Activated B cell treated with CpG ODN at 0.5 μM for 24 hours (primary cell): Measurements from ENCODE around the gene SNRNP40. TPM values are rescaled to one million over a fixed set of nuclear protein-coding genes. Genes with fewer than 3 reads are reported as not detected.
A peak's percentile ranks its signal among the peaks of the same experiment; 100 is the strongest.

ENCODE experiments used
- ATAC-seq: fragments of 200-7000 bp; cut with Tn5 transposase; one replicate; pipeline ENCODE4 v1.10.0; 2021; ENCODE audit warnings: low read depth, mild to moderate bottlenecking, moderate library complexity
- CTCF ChIA-PET: fragments of 350-600 bp; sonication (Branson Sonifier 250); formaldehyde crosslinking; loops from one replicate; lab custom pipeline; 2021; ENCODE audit warnings: antibody characterized with exemption; lab: Charles Lee
- POLR2A ChIA-PET: fragments of 350-600 bp; sonication (Branson Sonifier 250); formaldehyde crosslinking; loops from one replicate; lab custom pipeline; 2021; ENCODE audit warnings: antibody characterized with exemption; lab: Charles Lee
- DNase-seq: peaks from one replicate; pipeline ENCODE4 v3.0.0; 2022
- H3K27ac Mint-ChIP-seq: one replicate; pipeline ENCODE4 v1.8.0; 2020; ENCODE audit warnings: mixed read lengths
- H3K27me3 Mint-ChIP-seq: one replicate; pipeline ENCODE4 v1.8.0; 2021; ENCODE audit warnings: mixed read lengths
- H3K36me3 Mint-ChIP-seq: one replicate; pipeline ENCODE4 v1.8.0; 2021; ENCODE audit warnings: low read depth, mixed read lengths
- H3K4me1 Mint-ChIP-seq: one replicate; pipeline ENCODE4 v1.8.0; 2021; ENCODE audit warnings: mixed read lengths
- H3K4me3 Mint-ChIP-seq: one replicate; pipeline ENCODE4 v1.8.0; 2020; ENCODE audit warnings: mild to moderate bottlenecking, mixed read lengths
- H3K9me3 Mint-ChIP-seq: one replicate; pipeline ENCODE4 v1.8.0; 2020; ENCODE audit warnings: mixed read lengths
- intact Hi-C: fragments of 100-400 bp; cut with micrococcal nuclease; formaldehyde crosslinking; loops from one replicate; pipeline ENCODE4 v1.15.1; 2024
- total RNA-seq: library from RNA; stranded (reverse); gene quantifications from 2 replicates; pipeline ENCODE4 v1.2.3, GENCODE V29; 2022
- TF ChIP-seq, protein P1 (sequence below): fragments of 200-600 bp; IDR thresholded peaks from one replicate; pipeline ENCODE4 v1.8.0; 2022; ENCODE audit warnings: antibody characterized with exemption, mild to moderate bottlenecking

SNRNP40 gene
- total RNA-seq, 1 donor from 2014 or later = 85.1 TPM

GRCh38 chr1:31244326-31244725 is 52.3 kb downstream of the SNRNP40 start:
- DNase-seq (no peak), ATAC-seq (no peak)
- intact Hi-C loops = no loop called here
- no peaks in the 10 kb centered on the region for H3K9me3 Mint-ChIP-seq
- H3K27me3 Mint-ChIP-seq = peaks cover 16% of the 10 kb centered on the region
- ChIA-PET POLR2A (no interaction called here), CTCF (no interaction called here)
- TF ChIP-seq, protein P1, sequence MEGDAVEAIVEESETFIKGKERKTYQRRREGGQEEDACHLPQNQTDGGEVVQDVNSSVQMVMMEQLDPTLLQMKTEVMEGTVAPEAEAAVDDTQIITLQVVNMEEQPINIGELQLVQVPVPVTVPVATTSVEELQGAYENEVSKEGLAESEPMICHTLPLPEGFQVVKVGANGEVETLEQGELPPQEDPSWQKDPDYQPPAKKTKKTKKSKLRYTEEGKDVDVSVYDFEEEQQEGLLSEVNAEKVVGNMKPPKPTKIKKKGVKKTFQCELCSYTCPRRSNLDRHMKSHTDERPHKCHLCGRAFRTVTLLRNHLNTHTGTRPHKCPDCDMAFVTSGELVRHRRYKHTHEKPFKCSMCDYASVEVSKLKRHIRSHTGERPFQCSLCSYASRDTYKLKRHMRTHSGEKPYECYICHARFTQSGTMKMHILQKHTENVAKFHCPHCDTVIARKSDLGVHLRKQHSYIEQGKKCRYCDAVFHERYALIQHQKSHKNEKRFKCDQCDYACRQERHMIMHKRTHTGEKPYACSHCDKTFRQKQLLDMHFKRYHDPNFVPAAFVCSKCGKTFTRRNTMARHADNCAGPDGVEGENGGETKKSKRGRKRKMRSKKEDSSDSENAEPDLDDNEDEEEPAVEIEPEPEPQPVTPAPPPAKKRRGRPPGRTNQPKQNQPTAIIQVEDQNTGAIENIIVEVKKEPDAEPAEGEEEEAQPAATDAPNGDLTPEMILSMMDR = no peak
- peaks cover 14% of the 10 kb centered on the region for H3K4me1 Mint-ChIP-seq
- no peaks in the 10 kb centered on the region for H3K36me3 Mint-ChIP-seq
- H3K27ac Mint-ChIP-seq = no peak overlapping the region
- no peak overlapping the region for H3K4me3 Mint-ChIP-seq

GRCh38 chr1:31243501-31244286 is 52.9 kb downstream of the SNRNP40 start:
- H3K27me3 Mint-ChIP-seq = peaks cover 21% of the 10 kb centered on the region
- no peak overlapping the region for H3K27ac Mint-ChIP-seq
- ATAC-seq (no peak), DNase-seq (no peak)
- ChIA-PET POLR2A (no interaction called here), CTCF (interaction anchor here (0.9 kb wide), 1 partner anchor 84 kb away, joined by 3 read pairs; no protein-coding TSS in a partner anchor)
- H3K36me3 Mint-ChIP-seq = no peaks in the 10 kb centered on the region
- H3K4me3 Mint-ChIP-seq = no peak overlapping the region
- peaks cover 20% of the 10 kb centered on the region for H3K4me1 Mint-ChIP-seq
- H3K9me3 Mint-ChIP-seq = no peaks in the 10 kb centered on the region
- TF ChIP-seq, protein P1 = no peak
- intact Hi-C loops = no loop called here

DNA sequence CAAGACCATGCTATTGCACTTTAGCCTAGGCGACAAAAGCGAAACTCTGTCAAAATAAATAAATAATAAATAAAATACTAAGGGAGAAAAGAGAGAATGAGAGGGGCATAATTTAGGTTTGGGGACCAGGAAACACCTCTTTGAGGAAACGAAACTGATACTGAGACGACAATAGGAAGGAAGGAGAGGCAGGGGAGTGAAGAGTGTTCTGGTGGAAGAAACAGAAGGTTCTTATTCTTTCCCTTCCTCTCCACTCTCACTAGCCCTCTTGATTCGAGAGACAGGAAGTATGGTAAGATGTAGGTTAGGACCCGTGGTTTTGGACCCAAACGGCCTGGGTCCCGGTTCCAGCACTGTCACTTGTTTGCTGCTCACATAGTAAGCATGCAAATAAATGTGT is 55.3 kb downstream of the SNRNP40 start:
- H3K27ac Mint-ChIP-seq = no peak overlapping the region

DNA sequence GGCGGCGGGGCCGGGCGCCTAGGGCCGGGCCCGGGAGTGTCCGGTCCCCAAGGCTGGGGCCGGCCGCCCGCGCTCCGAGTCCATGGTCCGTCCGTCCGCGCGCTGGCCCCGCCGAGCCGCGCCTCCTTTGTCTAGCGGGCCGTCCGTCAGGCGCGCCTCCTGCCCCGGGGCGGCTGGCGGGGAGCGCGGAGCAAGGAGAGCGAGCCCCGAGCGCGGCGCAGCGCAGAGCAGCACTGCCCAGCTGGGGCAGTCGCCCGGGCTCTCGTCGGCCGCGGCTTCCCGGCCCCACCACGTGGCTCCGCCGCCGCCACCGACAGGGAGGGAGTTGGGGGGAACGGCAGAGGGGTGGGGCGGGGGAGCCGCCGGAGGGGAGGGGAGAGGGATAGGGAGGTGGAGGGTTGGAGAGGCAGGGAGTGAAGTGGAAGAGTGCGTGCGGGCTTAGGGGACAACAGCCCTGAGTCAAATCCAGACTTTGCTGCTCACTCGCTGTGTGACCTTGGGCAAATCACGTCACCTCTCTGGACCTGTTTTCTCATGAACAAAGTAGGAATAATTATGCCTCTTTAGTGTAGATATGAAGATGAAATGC is 56.8 kb downstream of the SNRNP40 start, which contains the start of gene NKAIN1:
TSS of gene NKAIN1 (minus strand) at position 235 of the 589 bp plus-strand sequence. CDS start 340 bp downstream, outside the sequence.
- TF ChIP-seq, protein P1 = no peak
- Mint-ChIP-seq H3K4me1 (peaks cover 22% of the 10 kb centered on the region), H3K27me3 (peaks cover 40% of the 10 kb centered on the region), H3K27ac (no peak within 1 kb of the TSS), H3K9me3 (no peaks in the 10 kb centered on the region), H3K4me3 (peak within 1 kb of the TSS; percentile 65), H3K36me3 (no peaks in the 10 kb centered on the region)
- intact Hi-C loops = no loop called here
- ChIA-PET POLR2A (no interaction called here), CTCF (no interaction called here)
- DNase-seq (no peak), ATAC-seq (no peak)

More for the DNA sequence above, 55.3 kb downstream of the SNRNP40 start:
- H3K27me3 Mint-ChIP-seq = peaks cover 31% of the 10 kb centered on the region
- POLR2A ChIA-PET = no interaction called here
- intact Hi-C loops = no loop called here
- H3K4me1 Mint-ChIP-seq = peaks cover 22% of the 10 kb centered on the region
- CTCF ChIA-PET = no interaction called here
- ATAC-seq (no peak), DNase-seq (no peak)
- H3K36me3 Mint-ChIP-seq = no peaks in the 10 kb centered on the region
- TF ChIP-seq, protein P1 = no peak
- no peaks in the 10 kb centered on the region for H3K9me3 Mint-ChIP-seq
- H3K4me3 Mint-ChIP-seq = peak overlapping the region; percentile 28

- Mint-ChIP-seq H3K9me3 (no peaks in the 10 kb centered on the region), H3K4me3 (peak overlapping the region; percentile 65), H3K27me3 (peaks cover 45% of the 10 kb centered on the region), H3K36me3 (no peaks in the 10 kb centered on the region), H3K27ac (no peak overlapping the region), H3K4me1 (peaks cover 22% of the 10 kb centered on the region)
- ATAC-seq (no peak), DNase-seq (no peak)
- intact Hi-C loops = no loop called here
- POLR2A ChIA-PET = no interaction called here
- CTCF ChIA-PET = no interaction called here
- TF ChIP-seq, protein P1 = no peak
Observed at GRCh38 chr1:31238986-31239613, 57.5 kb downstream of the SNRNP40 start.
